Skin epidermis (tissue), 12 donors: Measurements from ENCODE around the gene OR52N5.

Source experiments
- H3K27ac ChIP-seq, 21 experiments: fragments of 200-600 bp; sonication (generic) in 11 of 21; one replicate each; pipeline ENCODE4 v1.5.0; 2020; ENCODE audit warnings: mild to moderate bottlenecking in 3 of 21, inconsistent platforms in 2 of 21, moderate library complexity in 2 of 21
- H3K4me3 ChIP-seq, 7 experiments: fragments of 200-600 bp; sonication (generic) in 2 of 7; one replicate each; pipeline ENCODE4 v1.5.0; 2020; ENCODE audit warnings: inconsistent platforms in 2 of 7, mild to moderate bottlenecking in 2 of 7, moderate library complexity in 1 of 7

The OR52N5 gene

GRCh38 chr11:5783255-5783654 lies at the start of gene OR52N5:
OR52N5 (minus strand) TSS chr11:5783355; CDS start chr11:5778634, 4,721 bp downstream.
- H3K4me3 ChIP-seq: no peak within 1 kb of the TSS
- no peak within 1 kb of the TSS for H3K27ac ChIP-seq

- H3K27ac ChIP-seq: no peak overlapping the region
- H3K4me3 ChIP-seq: no peak overlapping the region
Measured at GRCh38 chr11:5831196-5831829, 48.2 kb upstream of the OR52N5 start.

- Histone ChIP-seq H3K4me3 (no peak overlapping the region), H3K27ac (peak overlapping the region in 1 of 21 experiments; percentile 40)
Measured at GRCh38 chr11:5818245-5818886, 35.2 kb upstream of the OR52N5 start.

GRCh38 chr11:5815534-5815933 lies 32.4 kb upstream of the OR52N5 start:
- Histone ChIP-seq H3K27ac (no peak overlapping the region), H3K4me3 (no peak overlapping the region)

- Histone ChIP-seq H3K4me3 (no peak overlapping the region), H3K27ac (no peak overlapping the region)
Measured at GRCh38 chr11:5809905-5810795, 27.0 kb upstream of the OR52N5 start.

GRCh38 chr11:5809122-5809519 lies 26.0 kb upstream of the OR52N5 start:
- H3K4me3 ChIP-seq: peak overlapping the region; percentile 20 to 47 (median 32)
- no peak overlapping the region for H3K27ac ChIP-seq

GRCh38 chr11:5808500-5809121 lies 25.5 kb upstream of the OR52N5 start, which contains the start of gene OR52N2:
OR52N2 (plus strand) TSS chr11:5808924; CDS start chr11:5820336, 11,412 bp downstream.
- Histone ChIP-seq H3K4me3 (peak within 1 kb of the TSS; percentile 20 to 47 (median 32)), H3K27ac (no peak within 1 kb of the TSS)

GRCh38 chr11:5807580-5807979 lies 24.4 kb upstream of the OR52N5 start:
- H3K27ac ChIP-seq: no peak overlapping the region
- H3K4me3 ChIP-seq: no peak overlapping the region

GRCh38 chr11:5803982-5804381 lies 20.8 kb upstream of the OR52N5 start:
- no peak overlapping the region for H3K4me3 ChIP-seq
- H3K27ac ChIP-seq: no peak overlapping the region

- H3K27ac ChIP-seq: no peak overlapping the region
- no peak overlapping the region for H3K4me3 ChIP-seq
Measured at GRCh38 chr11:5796541-5796940, 13.4 kb upstream of the OR52N5 start.

- Histone ChIP-seq H3K27ac (no peak within 1 kb of the TSS), H3K4me3 (no peak within 1 kb of the TSS)
Measured at GRCh38 chr11:5791165-5791564, 8.0 kb upstream of the OR52N5 start, which contains the start of gene OR52N1. OR52N1 (minus strand) TSS chr11:5791265; CDS start chr11:5788816, 2,449 bp downstream.

- H3K27ac ChIP-seq: no peak overlapping the region
- H3K4me3 ChIP-seq: no peak overlapping the region
Measured at GRCh38 chr11:5767056-5767455, 16.1 kb downstream of the OR52N5 start.

- no peak within 1 kb of the TSS for H3K4me3 ChIP-seq
- no peak within 1 kb of the TSS for H3K27ac ChIP-seq
Measured at GRCh38 chr11:5753943-5754342, 29.2 kb downstream of the OR52N5 start, which contains the start of gene OR52N4. OR52N4 (plus strand) TSS chr11:5754243; CDS start chr11:5754741, 498 bp downstream.

- no peak overlapping the region for H3K4me3 ChIP-seq
- no peak overlapping the region for H3K27ac ChIP-seq
Measured at GRCh38 chr11:5749836-5750235, 33.3 kb downstream of the OR52N5 start.

- H3K27ac ChIP-seq: no peak overlapping the region
- H3K4me3 ChIP-seq: no peak overlapping the region
Measured at GRCh38 chr11:5746614-5747013, 36.5 kb downstream of the OR52N5 start.

GRCh38 chr11:5738431-5738830 lies 44.7 kb downstream of the OR52N5 start:
- H3K27ac ChIP-seq: no peak overlapping the region

GRCh38 chr11:5737670-5738392 lies 45.3 kb downstream of the OR52N5 start:
- no peak overlapping the region for H3K4me3 ChIP-seq
- H3K27ac ChIP-seq: no peak overlapping the region

More at GRCh38 chr11:5738431-5738830, 44.7 kb downstream of the OR52N5 start:
- no peak overlapping the region for H3K4me3 ChIP-seq

GRCh38 chr11:5737091-5737490 lies 46.1 kb downstream of the OR52N5 start:
- no peak overlapping the region for H3K4me3 ChIP-seq

GRCh38 chr11:5736396-5736795 lies 46.8 kb downstream of the OR52N5 start, which contains the start of gene OR56B1:
OR56B1 (plus strand) TSS chr11:5736448; CDS start chr11:5736517, 69 bp downstream.
- H3K4me3 ChIP-seq: no peak within 1 kb of the TSS
- no peak within 1 kb of the TSS for H3K27ac ChIP-seq

More at GRCh38 chr11:5737091-5737490, 46.1 kb downstream of the OR52N5 start:
- H3K27ac ChIP-seq: no peak overlapping the region
